ENCODE data around the gene KRTAP13-2.

KRTAP13-2 gene, protein sequence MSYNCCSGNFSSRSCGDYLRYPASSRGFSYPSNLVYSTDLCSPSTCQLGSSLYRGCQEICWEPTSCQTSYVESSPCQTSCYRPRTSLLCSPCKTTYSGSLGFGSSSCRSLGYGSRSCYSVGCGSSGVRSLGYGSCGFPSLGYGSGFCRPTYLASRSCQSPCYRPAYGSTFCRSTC

DNA sequence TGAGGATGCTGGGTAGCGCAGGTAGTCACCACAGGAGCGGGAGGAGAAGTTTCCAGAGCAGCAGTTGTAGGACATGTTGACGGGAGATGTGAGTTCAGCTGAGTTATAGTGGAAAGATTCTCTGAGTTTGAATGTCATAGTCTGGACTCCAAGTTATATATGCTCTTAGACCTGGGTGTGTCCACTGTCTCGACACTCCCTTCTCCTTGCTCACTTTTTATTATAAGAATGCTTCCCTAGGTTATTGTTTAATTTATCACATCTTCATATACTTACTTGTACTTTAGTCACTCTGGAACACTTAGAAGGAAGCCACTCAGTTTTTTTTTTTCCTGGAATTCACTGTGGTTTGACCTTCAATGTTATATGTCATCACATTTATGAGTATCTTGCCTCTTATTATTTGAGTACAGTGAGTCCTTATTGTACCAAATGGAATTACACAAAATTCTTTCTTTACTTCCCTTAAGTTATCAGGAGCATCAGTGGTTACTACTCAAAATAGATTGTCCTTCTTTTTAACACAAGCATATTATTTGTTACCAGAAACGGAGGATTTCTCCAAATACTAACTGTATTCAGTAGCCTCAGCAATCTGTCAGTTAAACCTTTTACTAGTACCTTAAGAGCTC lies at the start of gene KRTAP13-2:
TSS of gene KRTAP13-2 (minus strand) at position 133 of the 632 bp plus-strand sequence. CDS start at position 75, 58 bp downstream.
- FAIRE-seq (no peak), DNase-seq (ENCODE audit: low spot score) (no peak)

DNA sequence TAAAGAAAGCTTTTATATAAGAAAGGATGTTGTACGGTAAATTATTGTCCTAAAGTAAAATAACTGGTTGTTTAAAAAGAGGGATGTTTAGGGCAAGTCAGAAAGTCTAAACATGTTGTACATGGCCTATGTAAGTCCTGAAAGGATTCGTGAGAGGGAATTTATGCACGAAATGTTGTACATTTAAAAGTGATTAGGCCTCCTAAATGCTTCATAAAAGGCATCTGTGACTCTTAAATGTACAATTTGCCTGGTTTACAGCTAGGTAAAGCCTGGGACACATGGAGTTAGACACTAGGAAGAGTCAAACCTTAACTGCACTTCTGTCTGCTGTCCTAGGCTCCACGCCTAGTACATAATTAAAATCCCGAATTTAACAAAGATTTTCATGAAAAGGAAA lies 43.9 kb upstream of the KRTAP13-2 start:
- FAIRE-seq (no peak), DNase-seq (ENCODE audit: low spot score) (no peak)

DNA sequence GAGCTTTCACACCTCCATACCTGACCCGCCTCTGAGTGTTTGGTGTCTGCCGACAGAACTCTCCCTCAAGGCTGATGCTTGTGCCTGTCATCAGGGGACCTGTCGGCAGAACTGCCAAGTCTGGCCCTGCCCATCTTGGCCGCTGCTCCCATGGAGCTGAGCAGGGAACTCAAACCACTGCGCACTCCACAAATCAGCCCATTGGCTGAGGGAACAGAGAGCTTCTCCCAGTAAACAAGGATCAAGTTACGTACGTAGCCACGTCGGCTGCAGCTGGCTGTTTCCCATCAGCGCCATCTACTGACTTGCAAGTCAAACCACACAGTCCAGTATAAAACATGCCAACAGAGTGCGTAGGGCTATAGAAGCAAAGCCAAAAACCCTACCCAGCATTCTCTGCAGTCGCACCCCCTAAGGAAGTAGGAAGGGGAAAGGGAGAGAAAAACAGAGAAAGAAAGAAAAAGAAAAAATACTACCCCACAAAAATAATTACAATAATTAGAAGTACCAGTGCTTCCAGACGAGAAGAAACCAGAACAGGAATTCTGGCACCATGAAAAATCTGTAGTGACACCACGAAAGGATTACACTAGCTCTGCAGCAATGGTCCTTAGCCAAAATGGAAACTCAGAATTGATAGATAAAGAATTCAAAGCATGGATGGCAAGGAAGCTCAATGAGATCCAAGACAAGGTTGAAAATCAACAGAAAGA lies 36.9 kb upstream of the KRTAP13-2 start:
- DNase-seq (ENCODE audit: low spot score), result peak; percentile 70
- peak; percentile 94 for FAIRE-seq

DNA sequence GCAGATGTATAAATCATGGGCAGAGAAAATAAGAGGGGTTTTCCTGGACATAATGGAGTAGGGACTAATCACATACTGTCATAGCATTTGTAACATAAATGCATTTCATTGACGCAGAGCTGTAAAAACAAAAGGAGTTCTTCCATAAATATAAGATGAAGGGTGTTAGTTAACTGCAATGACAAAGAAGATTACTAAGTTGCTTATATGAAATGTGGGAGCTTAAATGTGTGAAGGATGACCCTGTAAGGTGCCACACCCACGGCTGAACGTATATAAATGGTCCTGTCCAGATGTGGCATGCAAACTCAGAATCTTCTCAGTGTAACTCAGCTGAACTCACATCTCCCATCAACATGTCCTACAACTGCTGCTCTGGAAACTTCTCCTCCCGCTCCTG lies 23.7 kb upstream of the KRTAP13-2 start, which contains the start of gene KRTAP13-1:
TSS of gene KRTAP13-1 (plus strand) at position 301 of the 400 bp plus-strand sequence. CDS start at position 357, 56 bp downstream.
- FAIRE-seq (no peak), DNase-seq (ENCODE audit: low spot score) (no peak)

DNA sequence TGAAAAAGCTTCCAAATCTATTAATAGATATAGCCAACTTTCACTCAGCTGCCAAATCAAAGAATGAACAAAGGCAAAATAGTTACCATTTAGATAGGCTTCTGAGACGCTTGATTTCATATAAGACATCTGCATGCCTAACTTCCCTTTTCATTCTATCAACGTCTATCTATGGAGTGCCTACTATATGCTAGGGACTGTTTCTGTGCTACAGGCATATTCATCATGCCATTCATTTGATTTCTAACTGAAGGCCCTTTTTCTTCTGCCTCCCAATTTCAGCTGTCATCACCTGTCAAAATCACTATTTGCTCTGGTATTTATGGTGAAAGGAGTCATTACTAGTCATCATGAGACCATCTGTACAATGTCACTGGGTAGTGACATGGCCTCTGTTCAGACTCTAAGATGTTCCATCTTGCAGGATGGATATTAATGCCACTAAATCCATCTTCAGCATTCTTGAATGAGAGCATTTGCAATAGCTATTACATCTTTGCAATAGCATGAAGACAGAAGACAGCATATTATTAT lies 19.5 kb upstream of the KRTAP13-2 start:
- DNase-seq (ENCODE audit: low spot score) (no peak), FAIRE-seq (peak; percentile 13)

DNA sequence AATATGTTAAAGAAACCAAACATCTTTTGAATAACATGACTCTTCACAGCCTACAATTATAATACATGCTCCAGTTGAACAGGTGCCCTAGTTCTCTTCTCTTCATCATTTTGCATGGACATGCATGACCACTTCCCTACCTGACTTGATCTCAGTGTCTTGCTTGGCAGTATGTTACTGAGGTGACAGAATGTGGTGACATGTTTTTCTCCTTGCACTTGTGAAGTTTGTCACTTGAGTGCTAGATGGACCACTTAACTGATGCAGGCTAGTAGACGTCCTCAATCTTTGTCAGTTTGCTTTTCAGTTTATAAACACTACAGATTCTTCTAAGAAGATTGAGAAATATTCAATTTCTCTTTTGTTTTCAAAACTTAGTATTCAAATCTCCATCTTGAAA lies 10.1 kb upstream of the KRTAP13-2 start:
- no peak for DNase-seq (ENCODE audit: low spot score)
- peak; percentile 55 for FAIRE-seq

DNA sequence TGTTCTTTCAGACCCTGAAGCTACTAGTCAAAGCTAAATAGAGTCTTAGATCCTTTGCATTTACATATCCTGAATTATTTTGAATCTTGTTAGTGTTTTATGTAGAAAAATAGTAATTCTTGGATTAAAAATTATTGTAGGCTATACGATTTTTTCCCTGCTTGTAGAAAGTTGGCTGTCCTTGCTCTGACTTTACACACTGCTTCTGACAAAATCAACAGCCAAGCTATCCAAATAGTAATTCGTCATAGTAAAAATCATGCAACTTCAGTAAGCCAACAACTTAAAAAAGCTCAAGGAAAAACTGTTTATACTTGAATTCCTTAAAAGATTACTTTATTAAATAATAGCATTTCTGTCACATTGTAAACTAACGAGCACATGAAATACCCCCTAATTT lies 16.2 kb downstream of the KRTAP13-2 start:
- no peak for DNase-seq (ENCODE audit: low spot score)
- FAIRE-seq, result no peak

DNA sequence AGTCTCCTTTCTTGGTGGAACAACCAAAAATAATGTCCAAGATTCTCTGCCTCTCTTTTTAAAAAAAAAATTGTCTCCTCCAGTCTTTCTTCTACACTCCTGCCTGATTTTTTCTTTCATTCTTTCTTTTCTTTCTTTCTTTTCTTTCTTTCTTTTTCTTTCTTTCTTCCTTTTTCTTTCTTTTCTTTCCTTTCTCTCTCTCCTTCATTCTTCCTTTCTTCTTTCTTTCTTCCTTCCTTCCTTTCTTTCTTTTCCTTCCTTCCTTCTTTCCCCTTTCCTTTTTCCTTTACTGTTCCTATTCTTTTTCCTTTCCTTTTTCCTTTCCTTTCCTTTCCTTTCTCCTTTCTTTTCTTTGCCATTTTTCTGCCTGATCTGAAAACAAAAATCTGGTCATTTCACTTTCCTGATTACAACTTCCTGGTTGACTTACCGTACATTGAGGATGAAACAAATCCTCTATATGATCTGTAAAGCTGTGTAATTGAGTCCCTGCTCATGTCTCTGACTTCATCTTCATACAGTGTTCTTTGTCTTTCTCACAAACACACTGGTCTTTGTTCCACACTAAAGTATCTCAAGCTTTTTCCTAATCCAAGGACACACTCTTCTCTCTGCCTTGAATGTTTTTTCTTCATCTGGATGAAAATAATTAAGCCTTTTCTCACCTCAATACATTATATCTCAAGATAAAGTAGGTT lies 17.6 kb downstream of the KRTAP13-2 start:
- FAIRE-seq (no peak), DNase-seq (ENCODE audit: low spot score) (no peak)

DNA sequence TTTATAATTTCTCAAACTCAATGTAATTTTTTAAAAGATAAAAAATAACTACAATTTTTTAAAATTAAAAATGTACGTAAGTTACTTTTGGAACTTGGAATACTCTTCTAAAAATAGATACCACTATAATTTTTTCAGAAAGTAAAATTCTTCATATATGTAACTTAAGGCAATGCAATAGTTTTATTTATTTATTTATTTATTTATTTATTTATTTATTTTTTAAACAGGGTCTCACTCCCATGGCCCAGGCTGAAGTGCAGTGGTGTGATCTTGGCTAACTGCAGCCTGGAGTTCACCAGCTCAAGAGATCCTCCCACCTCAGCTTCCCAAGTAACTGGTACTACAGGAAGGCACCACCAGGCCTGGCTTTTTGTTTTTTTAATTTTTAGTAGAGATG lies 20.5 kb downstream of the KRTAP13-2 start:
- FAIRE-seq (no peak), DNase-seq (ENCODE audit: low spot score) (no peak)

DNA sequence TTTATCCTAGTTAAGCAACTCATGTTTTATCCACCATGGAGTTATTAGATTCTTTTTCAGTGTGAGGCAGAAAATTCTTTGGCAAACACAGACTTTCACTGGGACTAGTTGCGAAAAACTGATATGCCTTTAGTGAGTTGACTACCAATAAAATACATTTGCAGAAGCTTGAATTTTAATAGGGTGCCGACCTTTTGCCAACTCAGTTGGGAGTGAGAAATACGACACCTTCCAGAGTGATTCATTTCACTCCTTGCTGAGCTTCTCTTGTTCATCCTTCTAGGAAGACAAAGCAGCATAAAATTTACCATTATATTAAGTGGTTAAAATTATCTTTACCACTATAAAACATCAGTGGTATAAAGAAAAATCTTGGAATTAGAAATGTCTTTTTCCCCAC lies 22.5 kb downstream of the KRTAP13-2 start:
- DNase-seq (ENCODE audit: low spot score) (peak; percentile 23), FAIRE-seq (no peak)

DNA sequence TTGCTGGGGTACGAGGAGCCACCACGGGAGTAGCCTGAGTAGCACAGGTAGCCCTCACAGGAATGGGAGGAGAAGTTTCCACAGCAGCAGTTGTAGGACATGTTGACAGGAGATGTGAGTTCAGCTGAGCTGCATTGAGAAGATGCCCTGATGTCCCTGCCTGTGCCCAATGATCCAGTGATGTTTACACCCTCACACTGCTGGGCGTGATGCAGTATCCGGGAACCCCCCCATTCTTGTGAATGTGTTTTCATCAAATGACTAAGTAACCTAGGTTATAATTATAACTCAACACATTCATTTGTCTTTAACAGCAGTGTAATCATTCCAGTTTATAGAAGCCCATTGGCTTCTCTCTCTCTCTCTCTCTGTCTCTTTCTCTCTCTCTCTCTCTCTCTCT lies 23.6 kb downstream of the KRTAP13-2 start, which contains the start of gene KRTAP23-1:
TSS of gene KRTAP23-1 (minus strand) at position 101 of the 400 bp plus-strand sequence. CDS start at position 101, 0 bp downstream.
- FAIRE-seq, result peak; percentile 90
- no peak for DNase-seq (ENCODE audit: low spot score)

DNA sequence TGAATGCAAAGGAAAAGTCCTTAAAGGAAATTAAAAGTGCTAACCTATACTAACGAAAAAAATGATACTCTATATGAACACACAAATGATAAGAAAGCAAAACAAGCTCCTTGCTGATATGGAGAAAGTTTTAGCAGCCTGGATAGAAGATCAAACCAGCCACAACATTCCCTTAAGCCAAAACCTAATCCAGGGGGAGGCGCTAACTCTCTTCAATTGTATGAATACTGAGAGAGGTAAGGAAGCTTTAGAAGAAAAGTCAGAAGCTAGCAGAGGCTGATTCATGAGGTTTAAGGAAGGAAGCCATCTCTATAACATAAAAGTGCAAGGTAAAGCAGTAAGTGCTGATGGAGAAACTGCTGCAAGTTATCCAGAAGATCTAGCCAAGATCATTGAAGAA lies 27.1 kb downstream of the KRTAP13-2 start:
- FAIRE-seq, result no peak
- DNase-seq (ENCODE audit: low spot score), result no peak

DNA sequence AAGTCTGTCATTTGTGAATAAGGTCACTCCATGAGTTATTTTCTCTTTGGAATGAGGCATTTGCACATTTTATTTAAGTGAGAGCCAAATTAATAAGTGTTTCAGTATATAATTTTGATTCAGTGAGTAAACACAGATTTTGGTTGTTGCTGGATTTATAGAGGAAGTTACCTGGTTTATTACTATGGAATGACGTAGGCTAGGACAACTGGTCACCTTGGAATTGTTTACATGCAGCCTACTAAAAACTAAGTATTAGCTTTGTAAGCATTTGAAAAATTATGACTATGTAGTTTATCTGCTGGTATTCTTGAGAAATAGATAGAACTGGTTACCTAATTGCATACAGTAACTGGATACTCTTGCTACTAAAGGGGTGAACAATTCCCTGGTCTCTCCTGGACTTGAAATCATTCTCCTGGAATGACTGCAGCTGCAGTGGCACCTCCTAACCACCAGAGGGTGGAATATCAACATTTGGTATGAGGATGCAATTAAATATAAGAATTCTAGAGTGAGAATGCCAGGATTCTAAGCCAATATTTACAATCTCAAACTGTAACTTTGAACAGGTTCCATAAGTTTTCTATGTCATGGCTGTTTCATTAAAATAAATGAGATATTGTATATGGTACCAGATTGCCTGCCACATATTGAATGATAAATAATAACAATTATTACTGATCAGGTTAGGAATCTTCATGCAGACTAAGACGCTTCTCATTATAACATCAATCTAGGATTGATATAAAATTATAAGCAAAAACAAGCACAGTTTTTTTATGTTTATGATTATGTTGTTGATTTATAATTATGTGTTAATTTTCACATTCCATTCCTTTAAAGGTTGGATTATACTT lies 31.1 kb downstream of the KRTAP13-2 start:
- DNase-seq (ENCODE audit: low spot score) (peak; percentile 67), FAIRE-seq (no peak)

DNA sequence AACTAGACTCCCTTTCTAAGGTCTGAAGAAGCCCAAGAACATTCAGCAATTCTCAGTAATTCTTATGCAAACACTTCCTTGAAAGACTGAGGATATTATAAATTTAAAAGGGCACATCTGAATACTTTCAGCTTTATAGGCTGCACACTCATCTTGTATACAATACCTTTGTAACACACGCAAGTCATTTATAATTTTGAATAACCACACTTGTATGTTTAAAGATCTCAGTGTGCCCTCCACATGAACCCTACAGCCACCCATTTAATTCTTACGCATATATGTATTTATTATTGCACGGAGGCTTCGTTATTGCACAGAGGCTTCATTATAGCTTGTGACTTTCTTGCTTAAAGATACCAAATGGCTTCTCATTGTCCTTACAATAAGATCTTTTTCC lies 33.4 kb downstream of the KRTAP13-2 start:
- no peak for FAIRE-seq
- no peak for DNase-seq (ENCODE audit: low spot score)

DNA sequence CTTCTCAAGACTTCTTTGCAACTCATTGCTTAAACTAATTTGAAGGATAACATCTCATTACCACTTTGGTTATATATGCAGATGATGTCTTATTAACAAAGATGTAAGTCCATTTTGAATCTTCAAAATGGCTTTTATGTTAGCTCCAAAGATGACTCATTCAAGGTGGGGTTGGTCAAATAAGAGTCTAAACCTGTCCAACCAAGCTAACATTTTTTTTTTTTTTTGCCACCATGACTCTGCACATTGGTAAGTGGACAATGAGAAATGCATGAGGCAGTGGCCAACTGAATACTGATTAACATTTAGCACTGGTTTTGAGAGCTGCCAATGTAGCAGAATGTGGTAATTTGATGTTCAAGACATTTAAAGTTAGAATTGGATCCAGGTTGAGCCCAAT lies 34.3 kb downstream of the KRTAP13-2 start:
- FAIRE-seq, result no peak
- DNase-seq (ENCODE audit: low spot score), result no peak

DNA sequence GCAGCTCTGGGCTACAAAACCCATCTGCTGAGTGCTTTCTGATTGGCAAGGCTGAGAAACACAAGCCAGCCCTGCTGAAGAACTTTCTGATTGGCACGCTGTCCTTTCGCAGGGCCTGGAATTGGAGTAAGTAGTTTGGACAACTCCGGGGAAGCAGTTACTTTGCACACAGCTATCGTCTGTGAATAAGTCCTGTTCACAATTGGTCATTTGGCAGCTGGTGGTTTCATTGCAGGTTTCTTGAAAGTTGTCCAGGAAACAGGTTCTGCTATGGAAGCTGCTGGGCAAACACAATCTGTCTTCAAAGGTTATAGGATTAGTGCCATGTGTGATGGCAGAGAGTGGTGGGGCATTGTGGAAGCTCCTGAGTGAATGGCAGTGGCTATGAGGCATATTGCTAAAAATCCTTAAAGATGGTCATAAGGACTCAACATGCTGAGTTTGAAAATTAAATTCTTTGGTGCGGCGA lies 34.8 kb downstream of the KRTAP13-2 start, which contains the start of gene KRTAP27-1:
TSS of gene KRTAP27-1 (minus strand) at position 419 of the 469 bp plus-strand sequence. CDS start at position 393, 26 bp downstream.
- DNase-seq (ENCODE audit: low spot score) (no peak), FAIRE-seq (no peak)

DNA sequence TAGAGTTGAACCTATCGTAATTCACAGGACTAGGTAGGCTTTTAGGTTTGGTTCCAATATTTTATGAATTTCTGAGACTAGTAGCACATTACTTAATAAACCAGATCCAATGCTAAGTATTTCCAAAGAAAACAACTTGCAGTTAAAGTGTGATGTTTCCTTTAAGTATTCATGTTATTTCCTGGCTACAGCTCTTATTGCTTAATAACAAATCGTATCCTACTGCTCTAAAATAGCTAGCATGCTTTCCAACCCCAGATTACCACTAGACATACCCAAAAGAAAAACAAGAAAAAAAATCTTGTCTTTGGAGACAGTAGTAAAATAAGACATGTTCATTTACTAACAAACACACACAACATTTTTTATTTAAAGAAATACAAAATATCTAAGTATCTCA lies 35.5 kb downstream of the KRTAP13-2 start:
- no peak for DNase-seq (ENCODE audit: low spot score)

DNA sequence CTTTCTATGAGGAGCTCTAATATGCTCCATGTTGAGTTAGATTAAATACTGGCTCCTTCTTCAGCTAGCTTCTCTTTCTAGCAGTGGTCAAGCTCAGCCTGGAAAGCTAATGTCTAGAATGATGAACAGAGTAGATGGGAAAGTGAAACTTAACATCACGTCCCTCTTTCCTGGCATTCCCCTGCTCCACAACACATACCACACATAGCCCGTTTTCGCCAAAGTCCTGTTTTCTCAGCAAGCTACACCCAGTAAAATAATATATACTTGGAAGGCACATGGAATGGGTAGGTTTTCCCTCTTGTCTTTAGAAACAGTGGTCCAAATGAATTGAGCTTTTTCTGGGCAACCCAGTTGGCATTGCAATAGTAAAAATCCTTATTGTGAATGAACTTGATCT lies 38.3 kb downstream of the KRTAP13-2 start:
- FAIRE-seq, result peak; percentile 55
- DNase-seq (ENCODE audit: low spot score), result no peak

More for the DNA sequence above, 35.5 kb downstream of the KRTAP13-2 start:
- FAIRE-seq, result no peak

DNA sequence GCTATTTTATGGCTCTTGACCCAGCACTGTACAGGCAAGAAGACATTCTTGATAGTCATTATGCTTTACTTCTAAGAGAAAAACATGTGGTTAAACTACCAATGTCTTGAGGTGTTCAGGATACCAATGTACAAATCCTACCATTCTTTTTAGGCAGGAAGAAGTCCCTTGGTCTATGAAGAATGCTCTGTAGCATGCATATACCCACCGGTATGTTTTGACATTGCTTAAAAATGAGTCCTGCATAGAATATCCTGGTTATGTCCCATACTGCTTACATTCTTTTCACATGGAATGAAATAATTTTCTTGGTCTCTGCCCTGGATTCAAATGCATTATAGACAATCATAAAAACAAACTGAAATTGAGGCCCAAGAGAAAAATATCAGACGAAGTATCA lies 39.4 kb downstream of the KRTAP13-2 start:
- FAIRE-seq (peak; percentile 32), DNase-seq (ENCODE audit: low spot score) (no peak)

DNA sequence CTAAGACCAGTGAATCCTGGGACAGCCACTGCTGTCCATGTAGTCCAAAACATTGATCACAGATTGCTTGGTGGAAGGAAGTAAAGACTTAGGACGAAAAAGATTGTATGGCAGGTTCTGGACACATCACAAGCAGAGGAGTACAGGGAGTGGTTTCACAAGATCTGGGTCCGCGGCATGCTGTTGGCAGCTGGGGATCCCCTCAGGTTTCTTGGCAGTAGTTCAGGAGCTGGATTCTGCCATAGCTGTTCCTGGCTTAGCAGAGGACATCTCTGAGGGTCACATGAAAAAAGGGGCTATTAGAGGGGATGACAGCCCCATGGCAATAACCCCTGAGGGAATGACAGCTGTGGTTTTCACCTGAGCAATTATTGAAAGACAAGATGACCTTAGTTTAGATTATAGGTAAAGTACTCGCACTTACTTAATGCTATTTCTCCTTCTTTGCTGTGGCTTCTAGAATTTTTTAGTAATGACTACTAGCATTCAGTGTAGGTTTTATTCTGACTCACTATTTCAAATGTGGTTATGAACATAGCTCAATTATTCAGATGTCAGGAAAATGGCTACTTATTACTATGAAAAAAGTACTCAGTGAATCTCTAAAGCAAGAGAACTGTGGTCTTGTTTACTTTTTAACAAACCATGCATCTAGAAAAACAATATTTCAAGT lies 42.7 kb downstream of the KRTAP13-2 start:
- DNase-seq (ENCODE audit: low spot score) (peak; percentile 32), FAIRE-seq (no peak)

Measured in urothelium cell line (cell line).